Right lobe of liver (tissue), 4 donors: ENCODE results near the gene ZFAND3.

ENCODE experiments used
- CTCF ChIP-seq, 4 donors: fragments of 200-600 bp in 3 of 4; fragments of 450-650 bp in 1 of 4; IDR thresholded peaks; one replicate each; pipeline versions ENCODE4 v1.5.1 to v1.8.0; 2016 to 2022; ENCODE audit warnings: antibody characterized with exemption in 4 of 4, mild to moderate bottlenecking in 2 of 4
- POLR2A ChIP-seq: fragments of 450-650 bp; IDR thresholded peaks from one replicate; pipeline ENCODE4 v1.6.1; 2017; ENCODE audit warnings: antibody characterized with exemption, mild to moderate bottlenecking
- donor health status: DM: no; HTN: no; CAD: no.
- donor health status: DM: no; HTN: no; CAD: no.
- donor health status: DM: no; HTN: yes; CAD: no.

DNA sequence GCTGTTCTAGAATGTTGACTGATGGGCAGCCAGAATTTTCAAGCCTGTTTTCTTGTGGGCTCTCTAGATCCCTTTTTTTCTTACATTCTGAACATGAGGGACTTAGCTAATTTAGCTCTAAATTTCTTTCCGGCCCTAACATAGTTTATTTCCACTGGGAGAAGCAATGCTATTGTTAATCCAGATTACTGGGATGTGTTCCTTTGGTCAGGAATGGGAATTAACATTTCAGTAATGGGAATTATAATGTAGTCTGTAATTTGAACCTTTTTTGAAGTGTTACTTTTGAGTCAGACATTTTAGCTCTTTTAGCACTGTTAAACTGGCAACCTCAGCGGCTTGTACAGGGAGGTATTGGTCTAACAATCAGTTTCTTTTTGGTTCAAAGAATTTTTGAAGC, 7.5 kb downstream of the ZFAND3 start:
- TF ChIP-seq CTCF (IDR thresholded peaks at IDR 0.05) = no peak
- no peak for TF ChIP-seq POLR2A
